MCF 10A (cell line): ENCODE results near the gene ELANE. TPM values are rescaled to one million over a fixed set of nuclear protein-coding genes. Genes with fewer than 3 reads are reported as not detected.

Experiments
- BruUV-seq: library from RNA; stranded (reverse); fragments of 400-500 nt; replicated peaks from 2 replicates; lab custom pipeline; 2021; lab: Mats Ljungman, UMichigan
- CTCF ChIA-PET: fragments of 300-600 bp; sonication (Branson Sonifier 250); formaldehyde crosslinking; extraction: SDS; loops from one replicate; lab custom pipeline; 2021; ENCODE audit warnings: antibody characterized with exemption, inconsistent platforms; lab: Yijun Ruan, JAX
- POLR2A ChIA-PET: fragments of 300-600, 350-650 bp; sonication (Branson Sonifier 250); formaldehyde crosslinking; extraction: SDS; loops from one replicate; lab custom pipeline; 2020; ENCODE audit warnings: antibody characterized with exemption, inconsistent platforms; lab: Yijun Ruan, JAX
- DNase-seq: peaks from one replicate; pipeline ENCODE4 v3.0.0-alpha.2; 2018; ENCODE audit not compliant: unreplicated experiment
- H3K27ac Mint-ChIP-seq: one replicate; pipeline ENCODE4 v1.8.0; 2022; ENCODE audit warnings: mild to moderate bottlenecking, low read depth, mixed read lengths; ENCODE audit not compliant: unreplicated experiment
- H3K27me3 Mint-ChIP-seq: one replicate; pipeline ENCODE4 v1.8.0; 2022; ENCODE audit warnings: mixed read lengths; ENCODE audit not compliant: insufficient read depth, unreplicated experiment
- H3K36me3 Mint-ChIP-seq: one replicate; pipeline ENCODE4 v1.8.0; 2022; ENCODE audit warnings: mild to moderate bottlenecking, moderate library complexity, mixed read lengths; ENCODE audit not compliant: insufficient read depth, unreplicated experiment
- H3K4me1 Mint-ChIP-seq: one replicate; pipeline ENCODE4 v1.8.0; 2022; ENCODE audit warnings: mixed read lengths; ENCODE audit not compliant: insufficient read depth, unreplicated experiment
- H3K4me3 Mint-ChIP-seq: one replicate; pipeline ENCODE4 v1.8.0; 2022; ENCODE audit warnings: mild to moderate bottlenecking, moderate library complexity, mixed read lengths; ENCODE audit not compliant: unreplicated experiment
- H3K9me3 Mint-ChIP-seq: one replicate; pipeline ENCODE4 v1.8.0; 2022; ENCODE audit warnings: mixed read lengths; ENCODE audit not compliant: unreplicated experiment
- CTCF ChIP-seq: fragments of 200-600 bp; IDR thresholded peaks from one replicate; pipeline ENCODE4 v1.8.0; 2022; ENCODE audit warnings: antibody characterized with exemption, mild to moderate bottlenecking; ENCODE audit not compliant: unreplicated experiment
- intact Hi-C: fragments of 100-400 bp; cut with micrococcal nuclease; formaldehyde crosslinking; loops from 2 replicates; pipeline ENCODE4 v1.14.1; 2022
- total RNA-seq: library from RNA; stranded (reverse); gene quantifications from 2 replicates; pipeline ENCODE4 v1.2.3, GENCODE V29; 2022

ELANE gene
- total RNA-seq, 1 experiment from 2014 or later: not detected

GRCh38 chr19:863315-863620, 11.2 kb downstream of the ELANE start:
- peaks cover 5% of the 10 kb centered on the region for H3K4me1 Mint-ChIP-seq
- POLR2A ChIA-PET: interaction anchor here (0.6 to 1.1 kb wide), 5 partner anchors 13 to 65 kb away, joined by 3 read pairs; no protein-coding TSS in a partner anchor
- no peak overlapping the region for H3K4me3 Mint-ChIP-seq
- DNase-seq: no peak
- H3K9me3 Mint-ChIP-seq: no peaks in the 10 kb centered on the region
- TF ChIP-seq CTCF: no peak
- intact Hi-C loops: no loop called here
- CTCF ChIA-PET: interaction anchor here (0.6 to 0.8 kb wide), 2 partner anchors 60 to 403 kb away, joined by 3 to 5 read pairs; no protein-coding TSS in a partner anchor
- H3K27ac Mint-ChIP-seq: no peak overlapping the region
- H3K36me3 Mint-ChIP-seq: peaks cover 12% of the 10 kb centered on the region
- H3K27me3 Mint-ChIP-seq: no peaks in the 10 kb centered on the region
- no TSS peak for BruUV-seq

GRCh38 chr19:866769-867300, 14.7 kb downstream of the ELANE start:
- ChIA-PET CTCF (no interaction called here), POLR2A (no interaction called here)
- TF ChIP-seq CTCF: no peak
- no peaks in the 10 kb centered on the region for H3K9me3 Mint-ChIP-seq
- no peak for DNase-seq
- H3K4me3 Mint-ChIP-seq: no peak overlapping the region
- no TSS peak for BruUV-seq
- no peak overlapping the region for H3K27ac Mint-ChIP-seq
- intact Hi-C loops: no loop called here
- peaks cover 20% of the 10 kb centered on the region for H3K4me1 Mint-ChIP-seq
- no peaks in the 10 kb centered on the region for H3K27me3 Mint-ChIP-seq
- H3K36me3 Mint-ChIP-seq: peaks cover 26% of the 10 kb centered on the region

- DNase-seq: no peak
- ChIA-PET POLR2A (no interaction called here), CTCF (no interaction called here)
- Mint-ChIP-seq H3K27ac (no peak overlapping the region), H3K9me3 (no peaks in the 10 kb centered on the region), H3K4me1 (peaks cover 25% of the 10 kb centered on the region), H3K4me3 (no peak overlapping the region), H3K27me3 (no peaks in the 10 kb centered on the region), H3K36me3 (peaks cover 26% of the 10 kb centered on the region)
- no TSS peak for BruUV-seq
- no peak for TF ChIP-seq CTCF
- intact Hi-C loops: no loop called here
These were observed 15.2 kb downstream of the ELANE start for GRCh38 chr19:867301-867793.

- no peak for DNase-seq
- ChIA-PET POLR2A (no interaction called here), CTCF (no interaction called here)
- no peaks in the 10 kb centered on the region for H3K9me3 Mint-ChIP-seq
- H3K4me1 Mint-ChIP-seq: peaks cover 24% of the 10 kb centered on the region
- no peaks in the 10 kb centered on the region for H3K27me3 Mint-ChIP-seq
- H3K36me3 Mint-ChIP-seq: peaks cover 26% of the 10 kb centered on the region
- BruUV-seq: TSS peak; percentile 58
- TF ChIP-seq CTCF: no peak
- intact Hi-C loops: no loop called here
- no peak overlapping the region for H3K4me3 Mint-ChIP-seq
- H3K27ac Mint-ChIP-seq: no peak overlapping the region
These were observed 15.9 kb downstream of the ELANE start for GRCh38 chr19:867855-868457.
